ENCODE data around the gene C10orf67. TPM values are rescaled to one million over a fixed set of nuclear protein-coding genes. Genes with fewer than 3 reads are reported as not detected.

Gene C10orf67
- total RNA-seq, 1 experiment from 2014 or later, result 0.15 TPM

- DNase-seq (no peak), ATAC-seq (no peak)
- BruUV-seq (replicated peaks), result no TSS peak
- H3K4me3 ChIP-seq (ENCODE audit: low read length), result no peak overlapping the region
- ChIA-PET POLR2A (ENCODE audit: unreplicated experiment) (no interaction called here), CTCF (no interaction called here)
- H3K4me2 ChIP-seq (ENCODE audit: low read length), result no peak overlapping the region
- intact Hi-C loops (cut with micrococcal nuclease), result no loop called here
- no peaks in the 10 kb centered on the region for H3K9me3 ChIP-seq (ENCODE audit: low read length)
- no peaks in the 10 kb centered on the region for H3K79me2 ChIP-seq (ENCODE audit: low read length)
- no peaks in the 10 kb centered on the region for H3F3A ChIP-seq (ENCODE audit: low read length, unreplicated experiment)
- no peak overlapping the region for H3K27ac ChIP-seq (ENCODE audit: low read length)
- no peaks in the 10 kb centered on the region for H3K9me2 ChIP-seq (replicated peaks; ENCODE audit: low read length)
- TF ChIP-seq EZH2 (IDR thresholded peaks at IDR 0.05; ENCODE audit: low read length, unreplicated experiment) (no peak), EZH2phosphoT487 (IDR thresholded peaks at IDR 0.05; ENCODE audit: borderline replicate concordance, low read length) (no peak)
- TF ChIP-seq, protein P1, sequence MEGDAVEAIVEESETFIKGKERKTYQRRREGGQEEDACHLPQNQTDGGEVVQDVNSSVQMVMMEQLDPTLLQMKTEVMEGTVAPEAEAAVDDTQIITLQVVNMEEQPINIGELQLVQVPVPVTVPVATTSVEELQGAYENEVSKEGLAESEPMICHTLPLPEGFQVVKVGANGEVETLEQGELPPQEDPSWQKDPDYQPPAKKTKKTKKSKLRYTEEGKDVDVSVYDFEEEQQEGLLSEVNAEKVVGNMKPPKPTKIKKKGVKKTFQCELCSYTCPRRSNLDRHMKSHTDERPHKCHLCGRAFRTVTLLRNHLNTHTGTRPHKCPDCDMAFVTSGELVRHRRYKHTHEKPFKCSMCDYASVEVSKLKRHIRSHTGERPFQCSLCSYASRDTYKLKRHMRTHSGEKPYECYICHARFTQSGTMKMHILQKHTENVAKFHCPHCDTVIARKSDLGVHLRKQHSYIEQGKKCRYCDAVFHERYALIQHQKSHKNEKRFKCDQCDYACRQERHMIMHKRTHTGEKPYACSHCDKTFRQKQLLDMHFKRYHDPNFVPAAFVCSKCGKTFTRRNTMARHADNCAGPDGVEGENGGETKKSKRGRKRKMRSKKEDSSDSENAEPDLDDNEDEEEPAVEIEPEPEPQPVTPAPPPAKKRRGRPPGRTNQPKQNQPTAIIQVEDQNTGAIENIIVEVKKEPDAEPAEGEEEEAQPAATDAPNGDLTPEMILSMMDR (conservative IDR thresholded peaks at IDR 0.05; ENCODE audit: low read depth, low read length), result no peak
- H4K20me1 ChIP-seq (ENCODE audit: low read length), result no peaks in the 10 kb centered on the region
- no peak overlapping the region for H2AFZ ChIP-seq (ENCODE audit: low read length)
- H3K9ac ChIP-seq (ENCODE audit: low read length), result no peak overlapping the region
- H3K4me1 ChIP-seq (ENCODE audit: insufficient read depth, low read length), result no peaks in the 10 kb centered on the region
- H3K27me3 ChIP-seq (ENCODE audit: low read length), result peaks cover 21% of the 10 kb centered on the region; the same call in 1 of the 2 replicates
- H3K36me3 ChIP-seq (ENCODE audit: low read depth, low read length), result no peaks in the 10 kb centered on the region
These were observed 59.8 kb downstream of the C10orf67 start for GRCh38 chr10:23284674-23285335.

DNA sequence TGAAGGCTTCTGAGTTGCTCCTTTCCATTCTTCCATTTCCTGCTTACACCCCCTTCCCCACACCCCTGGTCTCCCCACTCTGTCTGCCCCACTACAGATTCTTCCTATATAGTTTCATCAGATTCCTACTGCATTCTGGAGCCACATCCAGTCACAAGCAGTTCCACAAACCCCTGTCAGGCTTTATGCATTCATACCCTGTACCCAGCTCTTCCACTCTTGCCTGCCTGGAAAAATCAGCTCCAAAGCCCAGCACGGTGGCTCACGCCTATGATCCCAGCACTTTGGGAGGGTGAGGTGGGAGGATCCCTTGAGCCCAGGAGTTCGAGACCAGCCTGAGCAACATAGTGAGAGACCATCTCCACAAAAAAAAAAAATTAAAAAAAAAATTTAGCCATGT, 60.4 kb downstream of the C10orf67 start:
- Histone ChIP-seq H3K27ac (ENCODE audit: low read length) (no peak overlapping the region), H3F3A (ENCODE audit: low read length, unreplicated experiment) (no peaks in the 10 kb centered on the region), H3K27me3 (ENCODE audit: low read length) (peaks cover 19% of the 10 kb centered on the region; the same call in 1 of the 2 replicates), H3K36me3 (ENCODE audit: low read depth, low read length) (no peaks in the 10 kb centered on the region), H2AFZ (ENCODE audit: low read length) (no peak overlapping the region), H4K20me1 (ENCODE audit: low read length) (no peaks in the 10 kb centered on the region), H3K9me2 (replicated peaks; ENCODE audit: low read length) (no peaks in the 10 kb centered on the region), H3K79me2 (ENCODE audit: low read length) (no peaks in the 10 kb centered on the region), H3K9ac (ENCODE audit: low read length) (no peak overlapping the region), H3K4me2 (ENCODE audit: low read length) (no peak overlapping the region), H3K4me3 (ENCODE audit: low read length) (no peak overlapping the region), H3K4me1 (ENCODE audit: insufficient read depth, low read length) (no peaks in the 10 kb centered on the region), H3K9me3 (ENCODE audit: low read length) (no peaks in the 10 kb centered on the region)
- POLR2A ChIA-PET (ENCODE audit: unreplicated experiment), result no interaction called here
- TF ChIP-seq EZH2 (IDR thresholded peaks at IDR 0.05; ENCODE audit: low read length, unreplicated experiment), result no peak
- no peak for TF ChIP-seq EZH2phosphoT487 (IDR thresholded peaks at IDR 0.05; ENCODE audit: borderline replicate concordance, low read length)
- TF ChIP-seq, protein P1 (conservative IDR thresholded peaks at IDR 0.05; ENCODE audit: low read depth, low read length), result no peak
- CTCF ChIA-PET, result interaction anchor here (0.7 kb wide), 1 partner anchor 138 kb away, joined by 7 read pairs; no protein-coding TSS in a partner anchor
- no TSS peak for BruUV-seq (replicated peaks)
- DNase-seq (no peak), ATAC-seq (no peak)
- intact Hi-C loops (cut with micrococcal nuclease), result no loop called here

DNA sequence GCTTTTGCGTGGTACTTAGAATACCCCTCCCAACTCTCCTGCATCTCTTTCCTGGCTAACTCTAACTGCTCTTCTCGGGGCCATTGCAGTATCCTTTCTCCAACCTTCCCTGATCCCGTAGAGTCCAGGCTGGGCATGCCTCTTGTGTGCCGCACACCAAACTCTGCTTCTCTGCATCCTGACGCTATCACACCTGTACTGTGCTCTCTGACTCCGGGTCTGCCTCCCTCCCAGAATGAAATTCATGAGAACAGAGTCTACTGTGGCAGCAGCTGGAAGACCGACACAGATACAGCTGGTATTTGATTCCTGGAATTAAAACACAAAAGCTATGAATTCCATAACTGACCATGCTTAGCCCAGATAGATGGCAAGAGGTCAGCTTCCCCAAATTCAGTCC, 60.9 kb downstream of the C10orf67 start:
- H3K9me3 ChIP-seq (ENCODE audit: low read length), result no peaks in the 10 kb centered on the region
- no peaks in the 10 kb centered on the region for H3K36me3 ChIP-seq (ENCODE audit: low read depth, low read length)
- DNase-seq (no peak), ATAC-seq (no peak)
- no peak overlapping the region for H3K4me2 ChIP-seq (ENCODE audit: low read length)
- BruUV-seq (replicated peaks), result no TSS peak
- POLR2A ChIA-PET (ENCODE audit: unreplicated experiment), result no interaction called here
- no peak overlapping the region for H3K27ac ChIP-seq (ENCODE audit: low read length)
- no peak for TF ChIP-seq EZH2phosphoT487 (IDR thresholded peaks at IDR 0.05; ENCODE audit: borderline replicate concordance, low read length)
- TF ChIP-seq, protein P1 (conservative IDR thresholded peaks at IDR 0.05; ENCODE audit: low read depth, low read length), result no peak
- TF ChIP-seq EZH2 (IDR thresholded peaks at IDR 0.05; ENCODE audit: low read length, unreplicated experiment), result no peak
- no peaks in the 10 kb centered on the region for H3K79me2 ChIP-seq (ENCODE audit: low read length)
- H3K4me3 ChIP-seq (ENCODE audit: low read length), result no peak overlapping the region
- no peaks in the 10 kb centered on the region for H3K4me1 ChIP-seq (ENCODE audit: insufficient read depth, low read length)
- no peaks in the 10 kb centered on the region for H4K20me1 ChIP-seq (ENCODE audit: low read length)
- no peaks in the 10 kb centered on the region for H3F3A ChIP-seq (ENCODE audit: low read length, unreplicated experiment)
- H2AFZ ChIP-seq (ENCODE audit: low read length), result no peak overlapping the region
- H3K27me3 ChIP-seq (ENCODE audit: low read length), result peaks cover 20% of the 10 kb centered on the region
- H3K9ac ChIP-seq (ENCODE audit: low read length), result no peak overlapping the region
- CTCF ChIA-PET, result interaction anchor here (0.7 kb wide), 1 partner anchor 137 kb away, joined by 7 read pairs; no protein-coding TSS in a partner anchor
- intact Hi-C loops (cut with micrococcal nuclease), result no loop called here
- H3K9me2 ChIP-seq (replicated peaks; ENCODE audit: low read length), result no peaks in the 10 kb centered on the region
